ENCODE data around the gene TSPO2. TPM values are rescaled to one million over a fixed set of nuclear protein-coding genes. Genes with fewer than 3 reads are reported as not detected.

Gene TSPO2
- total RNA-seq, 2 donors from 2014 or later = not detected

GRCh38 chr6:41065550-41066026 is 23.3 kb downstream of the TSPO2 start:
- H3K27ac ChIP-seq = peak overlapping the region; percentile 76
- DNase-seq = no peak
- H3K4me1 ChIP-seq = peaks cover 13% of the 10 kb centered on the region

GRCh38 chr6:41066867-41067304 is 24.6 kb downstream of the TSPO2 start:
- intact Hi-C loops (cut with DNase I) = loop anchor here (5.0 kb wide), 2 partner anchors 60 to 170 kb away; no protein-coding TSS in a partner anchor
- Histone ChIP-seq H3K9ac (ENCODE audit: low read depth in 2 of 2, low read length in 2 of 2) (no peak overlapping the region), H3K27ac (peak overlapping the region; percentile 76), H3K4me1 (peaks cover 13% of the 10 kb centered on the region), H3K36me3 (no peaks in the 10 kb centered on the region), H3K4me3 (no peak overlapping the region), H3K9me3 (no peaks in the 10 kb centered on the region), H3K27me3 (no peaks in the 10 kb centered on the region)
- peak; percentile 91 for TF ChIP-seq CTCF (IDR thresholded peaks at IDR 0.05)
- peak; percentile 88 for DNase-seq

More at GRCh38 chr6:41065550-41066026, 23.3 kb downstream of the TSPO2 start:
- no peak for TF ChIP-seq CTCF (IDR thresholded peaks at IDR 0.05)
- H3K9me3 ChIP-seq = no peaks in the 10 kb centered on the region
- intact Hi-C loops (cut with DNase I) = loop anchor here (5.0 kb wide), 2 partner anchors 58 to 168 kb away; no protein-coding TSS in a partner anchor
- H3K9ac ChIP-seq (ENCODE audit: low read depth in 2 of 2, low read length in 2 of 2) = peak overlapping the region in 1 of 2 donors; percentile 30
- no peaks in the 10 kb centered on the region for H3K27me3 ChIP-seq
- H3K36me3 ChIP-seq = no peaks in the 10 kb centered on the region
- no peak overlapping the region for H3K4me3 ChIP-seq

DNA sequence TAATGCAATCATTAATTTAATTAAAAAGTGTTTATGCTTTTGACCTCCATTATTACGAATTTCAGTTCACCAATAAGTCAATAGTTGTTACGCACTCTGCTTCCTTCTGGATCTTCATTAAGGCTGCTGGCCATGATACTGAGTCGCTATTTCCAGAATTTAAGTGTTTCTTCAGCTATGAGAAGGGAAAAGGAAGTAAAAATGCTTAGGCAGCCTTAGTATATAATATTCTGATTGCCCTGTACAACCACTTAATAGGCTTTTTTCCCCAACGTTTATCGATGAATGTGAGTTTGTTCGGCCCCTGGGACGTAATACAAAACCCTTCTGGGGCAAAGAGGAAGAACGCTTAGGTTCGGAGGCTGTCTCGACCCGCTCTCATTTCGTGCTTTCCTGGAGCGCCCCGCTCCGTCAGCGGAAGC is 29.2 kb downstream of the TSPO2 start:
- Histone ChIP-seq H3K27ac (peak overlapping the region; percentile 100), H3K9me3 (no peaks in the 10 kb centered on the region), H3K36me3 (no peaks in the 10 kb centered on the region), H3K27me3 (no peaks in the 10 kb centered on the region), H3K4me3 (peak overlapping the region; percentile 89), H3K9ac (ENCODE audit: low read depth in 2 of 2, low read length in 2 of 2) (peak overlapping the region; percentile 91 to 98), H3K4me1 (peaks cover 4% of the 10 kb centered on the region)
- DNase-seq = no peak
- no peak for TF ChIP-seq CTCF (IDR thresholded peaks at IDR 0.05)
- intact Hi-C loops (cut with DNase I) = no loop called here

- DNase-seq = peak; percentile 100
- Histone ChIP-seq H3K27ac (peak within 1 kb of the TSS; percentile 100), H3K9me3 (no peaks in the 10 kb centered on the region), H3K4me3 (peak within 1 kb of the TSS; percentile 89), H3K9ac (ENCODE audit: low read depth in 2 of 2, low read length in 2 of 2) (peak within 1 kb of the TSS; percentile 95 to 100), H3K36me3 (no peaks in the 10 kb centered on the region), H3K4me1 (no peaks in the 10 kb centered on the region), H3K27me3 (no peaks in the 10 kb centered on the region)
- intact Hi-C loops (cut with DNase I) = no loop called here
- TF ChIP-seq CTCF (IDR thresholded peaks at IDR 0.05) = no peak
Observed at GRCh38 chr6:41071923-41072835, 29.9 kb downstream of the TSPO2 start, which contains the start of gene OARD1. Gene OARD1, minus strand, starts transcription at chr6:41072356. Its CDS starts 722 bp downstream, at chr6:41071634.

- peak within 1 kb of the TSS; percentile 95 to 100 for H3K9ac ChIP-seq (ENCODE audit: low read depth in 2 of 2, low read length in 2 of 2)
- DNase-seq = no peak
- H3K27me3 ChIP-seq = no peaks in the 10 kb centered on the region
- no peaks in the 10 kb centered on the region for H3K9me3 ChIP-seq
- no peaks in the 10 kb centered on the region for H3K36me3 ChIP-seq
- H3K27ac ChIP-seq = peak within 1 kb of the TSS; percentile 100
- no peak for TF ChIP-seq CTCF (IDR thresholded peaks at IDR 0.05)
- H3K4me3 ChIP-seq = peak within 1 kb of the TSS; percentile 89
- intact Hi-C loops (cut with DNase I) = no loop called here
- H3K4me1 ChIP-seq = no peaks in the 10 kb centered on the region
Observed at GRCh38 chr6:41072836-41073202, 30.6 kb downstream of the TSPO2 start, which contains the start of gene NFYA. Gene NFYA, plus strand, starts transcription at chr6:41072974. Its CDS starts 6,116 bp downstream, at chr6:41079090.

Data from colonic mucosa (tissue), 4 donors.